Measurements from ENCODE around the gene RAPGEF1.

The RAPGEF1 gene

DNA sequence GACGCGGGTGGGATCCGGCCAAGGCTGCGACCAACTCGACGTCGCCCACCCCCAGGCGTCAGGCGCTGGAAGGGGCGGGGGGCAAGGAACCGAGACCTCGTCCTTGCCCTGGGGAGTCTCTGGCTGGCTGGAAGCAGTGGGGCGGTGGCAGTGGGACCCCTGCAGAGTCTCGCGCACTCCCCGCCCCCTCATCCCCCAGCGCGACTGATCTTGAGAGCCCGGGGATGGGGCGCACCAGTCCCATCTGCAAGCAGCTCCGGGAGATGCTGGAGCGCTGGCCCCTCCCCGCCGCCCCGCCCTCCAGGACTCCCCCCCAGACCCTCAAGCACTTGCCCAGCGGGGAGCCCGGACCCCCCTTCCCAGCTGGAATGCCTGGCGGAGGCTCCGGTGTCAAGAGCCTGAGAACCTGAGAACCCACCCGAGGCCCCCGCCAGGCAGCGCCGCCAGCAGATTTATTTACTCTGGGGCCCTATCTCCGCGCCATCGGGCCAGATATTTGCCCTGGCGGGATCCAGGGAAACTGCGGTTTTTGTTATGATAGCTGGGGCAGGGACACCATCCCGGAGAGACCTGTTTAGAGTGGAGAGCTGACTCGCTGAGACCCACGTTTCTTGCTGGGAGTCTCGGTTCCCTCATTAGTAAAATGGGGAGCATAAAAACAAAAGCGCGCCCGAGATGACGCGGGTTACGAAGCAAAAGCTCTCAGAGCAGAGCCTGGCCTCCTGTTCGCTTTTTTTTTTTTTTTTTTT, 193.4 kb downstream of the RAPGEF1 start:
- TF ChIP-seq, protein P1, sequence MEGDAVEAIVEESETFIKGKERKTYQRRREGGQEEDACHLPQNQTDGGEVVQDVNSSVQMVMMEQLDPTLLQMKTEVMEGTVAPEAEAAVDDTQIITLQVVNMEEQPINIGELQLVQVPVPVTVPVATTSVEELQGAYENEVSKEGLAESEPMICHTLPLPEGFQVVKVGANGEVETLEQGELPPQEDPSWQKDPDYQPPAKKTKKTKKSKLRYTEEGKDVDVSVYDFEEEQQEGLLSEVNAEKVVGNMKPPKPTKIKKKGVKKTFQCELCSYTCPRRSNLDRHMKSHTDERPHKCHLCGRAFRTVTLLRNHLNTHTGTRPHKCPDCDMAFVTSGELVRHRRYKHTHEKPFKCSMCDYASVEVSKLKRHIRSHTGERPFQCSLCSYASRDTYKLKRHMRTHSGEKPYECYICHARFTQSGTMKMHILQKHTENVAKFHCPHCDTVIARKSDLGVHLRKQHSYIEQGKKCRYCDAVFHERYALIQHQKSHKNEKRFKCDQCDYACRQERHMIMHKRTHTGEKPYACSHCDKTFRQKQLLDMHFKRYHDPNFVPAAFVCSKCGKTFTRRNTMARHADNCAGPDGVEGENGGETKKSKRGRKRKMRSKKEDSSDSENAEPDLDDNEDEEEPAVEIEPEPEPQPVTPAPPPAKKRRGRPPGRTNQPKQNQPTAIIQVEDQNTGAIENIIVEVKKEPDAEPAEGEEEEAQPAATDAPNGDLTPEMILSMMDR (IDR thresholded peaks at IDR 0.05; ENCODE audit: control insufficient read depth, extremely low read depth, insufficient read depth), result no peak
- no peak for DNase-seq (ENCODE audit: low read depth)
- H3K4me3 ChIP-seq (ENCODE audit: low read depth, low read length), result peak overlapping the region; percentile 56

DNA sequence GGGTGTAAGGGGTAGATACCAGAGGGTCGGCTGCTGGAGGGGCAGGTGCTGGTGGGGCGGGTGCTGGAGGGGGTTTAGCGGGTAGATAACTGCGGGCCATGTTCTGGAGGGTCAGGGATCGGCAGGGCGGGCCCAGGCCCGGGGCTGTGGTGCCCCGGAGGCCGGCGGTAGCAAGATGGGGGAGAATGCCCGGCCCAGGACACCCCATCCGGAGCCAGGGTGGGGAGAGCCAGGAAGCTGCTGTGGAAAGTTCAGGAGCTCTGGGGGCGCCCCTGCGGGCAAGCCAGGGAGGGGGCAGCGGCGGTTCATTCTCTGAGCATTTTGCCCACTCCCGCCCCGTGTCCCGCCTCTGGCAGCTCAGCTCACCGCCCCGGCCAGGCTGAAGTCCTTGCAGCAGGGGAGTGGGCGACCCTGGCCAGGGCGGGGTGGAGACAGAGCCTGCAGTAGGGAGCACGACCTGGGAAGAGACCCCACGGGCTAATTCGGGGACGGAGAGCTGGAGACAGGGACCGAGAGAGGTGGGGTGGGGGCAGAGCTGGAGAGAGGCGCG, 194.0 kb downstream of the RAPGEF1 start:
- H3K4me3 ChIP-seq (ENCODE audit: low read depth, low read length), result peak overlapping the region; percentile 56
- TF ChIP-seq, protein P1 (IDR thresholded peaks at IDR 0.05; ENCODE audit: control insufficient read depth, extremely low read depth, insufficient read depth), result no peak

DNA sequence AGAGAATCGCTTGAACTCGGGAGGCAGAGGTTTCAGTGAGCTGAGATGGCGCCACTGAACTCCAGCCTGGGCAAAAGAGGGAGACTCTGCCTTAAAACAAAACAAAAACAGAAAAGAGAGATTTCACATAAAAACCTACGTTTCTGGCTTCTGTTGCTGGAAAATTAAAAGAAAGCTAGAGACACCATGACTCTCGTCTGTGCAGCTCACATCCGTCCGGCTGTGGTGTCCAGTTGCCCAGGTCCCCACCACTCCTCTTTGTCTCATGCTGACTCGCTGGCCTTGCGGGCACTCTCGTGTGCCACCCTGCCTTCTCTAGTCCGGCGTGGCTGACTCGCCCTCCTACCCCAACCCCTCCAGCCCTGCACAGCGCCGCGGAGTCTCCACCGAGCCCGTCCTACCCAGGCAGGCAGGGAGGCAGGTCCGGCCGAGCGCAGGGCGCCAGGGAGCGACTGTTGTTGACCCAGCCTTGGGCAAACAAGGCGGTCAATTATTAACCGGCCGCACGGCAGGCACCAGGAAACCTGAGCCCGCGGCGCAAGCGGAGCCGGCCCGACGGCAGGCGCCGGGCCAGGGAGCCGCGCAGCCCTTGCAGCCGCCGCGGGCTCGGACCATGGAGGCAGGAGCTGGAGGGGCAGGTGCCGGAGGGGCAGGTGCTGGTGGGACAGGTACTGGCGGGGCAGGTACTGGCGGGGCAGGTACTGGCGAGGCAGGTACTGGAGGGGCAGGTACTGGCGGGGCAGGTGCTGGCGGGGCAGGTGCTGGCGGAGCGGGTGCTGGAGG, 194.7 kb downstream of the RAPGEF1 start, which contains the start of gene PRRT1B:
Gene PRRT1B, plus strand, starts transcription at position 521 of the 783 bp plus-strand sequence. Its CDS starts 93 bp downstream, at position 614.
- TF ChIP-seq, protein P1 (IDR thresholded peaks at IDR 0.05; ENCODE audit: control insufficient read depth, extremely low read depth, insufficient read depth), result 0 out of 2 replicates have a peak, but pooled peaks have one; percentile 14
- H3K4me3 ChIP-seq (ENCODE audit: low read depth, low read length), result peak within 1 kb of the TSS; percentile 56
- peak; percentile 85 for DNase-seq (ENCODE audit: low read depth)

More for the DNA sequence above, 194.0 kb downstream of the RAPGEF1 start:
- no peak for DNase-seq (ENCODE audit: low read depth)

DNA sequence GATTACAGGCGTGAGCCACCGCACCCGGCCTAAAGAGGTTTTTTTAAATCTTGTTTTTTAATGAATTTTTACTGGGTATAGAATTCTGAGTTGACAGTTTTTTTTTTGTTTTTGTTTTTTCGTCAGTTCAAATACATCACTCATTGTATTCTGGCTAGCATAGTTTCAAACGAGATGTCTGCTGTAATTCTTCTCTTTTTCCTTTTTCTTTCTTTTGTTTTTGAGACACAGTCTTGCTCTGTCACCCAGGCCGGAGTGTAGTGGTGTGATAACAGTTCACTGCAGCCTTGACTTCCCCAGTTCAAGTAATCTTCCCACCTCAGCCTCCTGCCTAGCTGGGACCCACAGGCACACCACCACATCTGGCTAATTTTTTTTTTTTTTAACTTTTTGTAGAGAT, 196.7 kb downstream of the RAPGEF1 start:
- TF ChIP-seq, protein P1 (IDR thresholded peaks at IDR 0.05; ENCODE audit: control insufficient read depth, extremely low read depth, insufficient read depth), result no peak
- H3K4me3 ChIP-seq (ENCODE audit: low read depth, low read length), result no peak overlapping the region
- no peak for DNase-seq (ENCODE audit: low read depth)

DNA sequence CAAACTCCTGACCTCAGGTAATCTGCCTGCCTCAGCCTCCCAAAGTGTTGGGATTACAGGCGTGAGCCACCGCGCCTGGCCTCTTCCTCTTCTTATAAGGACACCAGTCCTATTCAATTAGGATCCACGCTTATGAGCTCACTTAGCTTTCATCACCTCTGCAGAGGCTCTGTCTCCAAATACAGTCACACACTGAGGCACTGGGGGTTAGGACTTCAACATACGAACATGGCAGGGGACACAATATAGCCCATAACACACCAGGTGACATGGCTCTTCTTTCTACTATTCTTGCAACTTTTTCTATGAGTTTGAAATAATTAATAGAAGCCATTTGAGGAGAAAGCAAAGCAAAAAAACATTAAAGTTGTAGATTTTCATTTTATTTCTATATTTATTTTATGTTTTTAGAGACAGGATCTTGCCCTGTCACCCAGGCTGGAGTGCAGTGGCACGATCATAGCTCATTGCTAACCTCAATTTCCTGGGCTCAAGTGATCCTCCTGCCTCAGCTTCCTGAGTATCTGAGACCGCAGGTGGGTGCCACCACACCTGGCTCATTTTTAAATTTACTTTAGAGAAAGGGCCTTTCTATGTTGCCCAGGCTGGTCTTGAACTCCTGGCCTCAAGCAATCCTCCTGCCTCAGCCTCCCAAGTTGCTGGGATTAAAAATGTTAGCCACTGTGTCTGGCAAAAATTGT, 200.5 kb downstream of the RAPGEF1 start:
- no peak for DNase-seq (ENCODE audit: low read depth)
- TF ChIP-seq, protein P1 (IDR thresholded peaks at IDR 0.05; ENCODE audit: control insufficient read depth, extremely low read depth, insufficient read depth), result no peak

DNA sequence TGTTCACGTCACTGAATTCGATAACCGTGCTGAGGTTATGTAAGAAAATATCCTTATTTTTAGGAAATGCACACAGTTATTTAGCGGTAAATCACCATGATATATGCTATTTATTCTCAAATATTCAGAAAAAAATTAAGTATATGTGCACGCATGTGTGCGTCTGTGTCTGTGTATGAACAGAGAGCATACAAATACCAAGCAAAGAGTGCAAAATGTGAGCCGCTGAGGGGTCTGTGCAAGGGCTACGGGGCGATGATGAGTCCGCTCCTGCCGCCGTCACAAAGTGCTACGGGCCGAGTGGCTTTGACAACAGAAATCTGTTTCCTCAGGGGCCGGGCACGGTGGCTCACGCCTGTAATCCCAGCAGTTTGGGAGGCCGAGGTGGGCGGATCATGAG, 201.9 kb downstream of the RAPGEF1 start:
- TF ChIP-seq, protein P1 (IDR thresholded peaks at IDR 0.05; ENCODE audit: control insufficient read depth, extremely low read depth, insufficient read depth), result no peak
- H3K4me3 ChIP-seq (ENCODE audit: low read depth, low read length), result no peak overlapping the region
- DNase-seq (ENCODE audit: low read depth), result no peak

More for the DNA sequence above, 200.5 kb downstream of the RAPGEF1 start:
- no peak overlapping the region for H3K4me3 ChIP-seq (ENCODE audit: low read depth, low read length)
